Hindlimb muscle (tissue), 1 donor: Measurements from ENCODE around the gene HIGD2B. TPM values are rescaled to one million over a fixed set of nuclear protein-coding genes. Genes with fewer than 3 reads are reported as not detected.
"Not testable (repeated sequence)": the region's sequence is repeated elsewhere in the genome, so short reads cannot be mapped to it uniquely, and the experiment has no call there.

ENCODE experiments used
- DNase-seq: peaks from one replicate; pipeline ENCODE4 v3.0.0-alpha.2; 2013
- polyA plus RNA-seq: library from polyadenylated mRNA; unstranded; fragments of 120-200 nt; gene quantifications from one replicate; pipeline ENCODE4 v1.2.1, GENCODE V29; 2013; ENCODE audit not compliant: insufficient read length

Gene HIGD2B
- polyA plus RNA-seq, 1 donor, result not detected

GRCh38 chr15:72671525-72671924 lies 14.5 kb downstream of the HIGD2B start:
- DNase-seq, result no peak

DNA sequence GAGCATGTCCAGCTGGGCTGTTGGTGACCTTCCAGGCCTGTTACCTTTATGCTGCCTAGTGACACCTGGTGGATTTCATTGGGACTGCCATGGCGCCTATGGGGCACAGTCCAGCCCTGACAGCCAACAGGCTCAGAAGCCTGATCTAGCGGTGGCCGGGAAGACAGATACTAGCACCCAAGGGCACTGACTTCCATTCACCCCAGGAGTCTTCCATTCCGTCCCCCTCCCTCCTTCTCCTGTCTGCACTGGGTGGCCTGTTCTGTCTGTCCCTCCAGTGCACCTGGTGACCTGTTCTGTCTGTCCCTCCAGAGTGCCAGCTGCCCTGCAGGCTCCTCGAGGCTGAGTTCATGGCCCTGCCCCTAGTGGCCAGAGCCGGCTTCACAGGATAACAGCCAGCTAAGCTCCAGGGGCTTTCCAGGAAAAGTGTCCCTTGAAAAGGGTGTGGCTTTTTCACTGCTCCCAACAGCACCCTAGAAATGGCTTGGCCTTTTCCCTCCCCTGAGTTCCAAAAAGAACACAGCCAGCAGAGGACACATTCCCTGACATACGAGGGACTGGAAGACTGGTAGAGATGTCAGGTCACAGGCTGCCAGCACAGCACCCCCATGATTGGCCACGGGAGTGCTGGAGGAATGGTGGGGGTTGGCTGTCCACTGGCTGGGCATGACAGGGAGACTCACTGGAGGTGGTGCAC lies 15.2 kb downstream of the HIGD2B start:
- DNase-seq, result peak; percentile 45

GRCh38 chr15:72669803-72670202 lies 16.2 kb downstream of the HIGD2B start:
- DNase-seq, result not testable (repeated sequence)

- not testable (repeated sequence) for DNase-seq
These were observed 20.3 kb downstream of the HIGD2B start for GRCh38 chr15:72665706-72666105.

- not testable (repeated sequence) for DNase-seq
These were observed 22.1 kb downstream of the HIGD2B start for GRCh38 chr15:72663931-72664330.

DNA sequence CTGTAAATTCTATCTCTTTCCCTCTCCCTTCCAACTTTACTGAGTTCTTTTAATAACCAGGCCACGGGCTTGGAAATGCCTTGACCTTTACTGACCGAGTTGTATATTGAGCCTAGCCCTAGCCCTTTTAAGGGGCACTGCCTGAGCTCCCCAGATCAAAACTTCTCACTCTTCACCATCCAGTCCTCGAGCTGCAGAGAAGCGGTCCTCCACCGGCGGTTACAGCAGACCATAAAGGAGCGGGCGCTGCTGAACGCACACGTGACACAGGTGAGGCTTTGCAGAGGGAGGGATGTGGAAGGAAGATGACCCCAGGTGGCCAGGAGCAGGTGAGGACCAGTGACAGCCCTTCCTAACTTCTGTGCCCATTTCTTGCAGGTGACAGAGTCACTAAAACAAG lies 24.9 kb downstream of the HIGD2B start:
- not testable (repeated sequence) for DNase-seq

DNA sequence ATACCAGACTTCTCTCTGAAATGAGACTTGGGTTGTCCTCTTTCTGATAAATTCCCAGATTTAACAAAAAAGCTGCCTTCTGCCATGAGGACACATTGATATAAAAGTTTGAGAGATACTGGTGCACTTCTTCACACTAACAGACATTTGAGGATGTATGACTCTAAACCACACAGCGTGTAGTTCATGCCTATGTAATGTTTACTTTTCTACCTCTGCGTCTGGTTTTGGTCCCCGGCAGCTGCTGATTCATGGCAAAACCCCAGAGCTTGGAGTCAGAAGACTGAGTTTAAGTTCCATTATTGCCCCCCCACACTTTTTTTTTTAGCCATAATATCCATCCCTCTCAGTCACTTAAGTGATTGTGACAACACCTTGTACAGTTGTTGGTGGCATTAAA lies 30.0 kb downstream of the HIGD2B start:
- not testable (repeated sequence) for DNase-seq

DNA sequence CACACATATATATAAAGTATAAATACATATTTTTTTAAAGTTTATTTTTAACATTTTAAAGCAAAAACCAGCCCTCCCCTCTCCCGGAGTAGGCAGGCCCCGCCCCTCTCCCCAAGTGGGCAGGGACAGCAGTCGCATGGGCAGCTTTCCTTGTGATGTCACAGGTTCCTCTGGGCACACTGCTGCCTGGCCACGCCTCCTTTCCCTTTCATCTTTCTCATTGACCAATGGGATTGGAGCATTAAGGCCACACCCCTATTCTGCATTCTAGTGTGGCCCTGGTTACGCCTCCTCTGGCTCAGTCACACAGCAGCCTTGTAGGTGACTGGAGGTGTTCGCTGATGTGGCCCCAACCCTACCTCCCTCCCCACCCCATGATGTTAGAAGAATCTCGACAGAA lies 31.6 kb downstream of the HIGD2B start, which contains the start of gene GOLGA6B:
Gene GOLGA6B, plus strand, starts transcription at position 301 of the 400 bp plus-strand sequence. Its CDS starts 41 bp downstream, at position 342.
- not testable (repeated sequence) for DNase-seq

DNA sequence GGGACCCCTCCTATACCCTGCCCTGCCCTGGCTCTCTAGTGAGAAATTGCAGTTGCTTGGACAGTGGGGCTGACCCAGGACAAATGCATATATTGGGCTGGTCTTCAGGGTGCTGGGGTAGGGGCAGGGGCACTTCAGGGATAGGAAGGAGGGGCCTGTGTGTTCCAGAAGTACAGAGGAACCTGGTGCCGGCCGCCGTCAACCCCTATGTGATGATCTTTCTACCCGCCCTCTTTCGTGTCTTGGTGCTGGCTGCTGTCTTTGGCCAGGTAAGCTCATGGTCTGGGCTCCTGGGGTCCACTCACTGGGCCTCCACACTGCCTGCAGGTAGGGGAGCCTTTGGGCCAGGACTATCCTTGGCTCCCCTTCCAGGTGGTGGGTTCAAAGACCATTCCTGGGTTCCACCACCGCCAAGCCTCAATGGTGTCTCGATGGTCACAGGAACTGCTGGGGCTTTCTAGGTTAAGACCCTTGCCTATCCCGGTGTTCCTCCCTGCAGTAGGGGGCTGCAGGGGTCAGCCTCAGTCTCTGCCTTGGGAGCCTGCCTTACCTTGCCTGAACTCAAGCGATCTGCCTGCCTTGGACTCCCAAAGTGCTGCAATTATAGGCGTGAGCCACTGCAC lies 37.2 kb downstream of the HIGD2B start:
- DNase-seq, result not testable (repeated sequence)

- DNase-seq, result not testable (repeated sequence)
These were observed 43.7 kb downstream of the HIGD2B start for GRCh38 chr15:72642271-72642670.

DNA sequence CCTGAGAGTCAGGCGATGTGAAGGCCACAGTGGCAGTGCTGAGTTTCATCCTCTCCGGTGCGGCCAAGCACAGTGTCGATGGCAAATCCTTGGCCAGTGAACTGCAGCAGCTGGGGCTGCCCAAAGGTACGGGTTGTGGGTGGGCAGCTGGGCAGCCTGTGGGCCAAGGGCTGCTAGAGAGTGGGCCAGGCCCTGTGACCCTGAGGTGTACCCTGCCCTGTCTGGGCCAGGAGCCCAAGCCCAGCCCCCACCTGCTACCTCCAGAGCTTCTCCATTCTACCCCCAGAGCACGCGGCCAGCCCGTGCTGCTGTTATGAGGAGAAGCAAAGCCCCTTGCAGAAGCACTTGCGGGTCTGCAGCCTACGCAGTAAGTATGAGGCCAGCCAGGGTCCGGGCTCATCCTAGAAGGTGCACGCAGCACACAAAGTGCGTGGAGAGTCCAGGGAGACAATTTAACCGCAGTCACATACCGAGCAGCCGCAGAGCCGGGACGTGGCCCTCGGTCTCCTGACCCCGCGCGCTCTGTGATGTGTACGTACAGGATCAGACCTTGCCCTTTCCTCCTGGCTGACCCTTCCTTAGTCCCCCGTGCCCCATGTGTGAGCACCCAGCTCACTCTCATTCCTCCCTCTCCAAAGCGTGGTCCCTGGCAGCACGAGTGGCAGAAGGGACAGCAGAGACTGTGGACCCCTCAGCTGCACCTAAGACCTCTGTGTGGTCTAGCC lies 46.1 kb downstream of the HIGD2B start:
- not testable (repeated sequence) for DNase-seq

DNA sequence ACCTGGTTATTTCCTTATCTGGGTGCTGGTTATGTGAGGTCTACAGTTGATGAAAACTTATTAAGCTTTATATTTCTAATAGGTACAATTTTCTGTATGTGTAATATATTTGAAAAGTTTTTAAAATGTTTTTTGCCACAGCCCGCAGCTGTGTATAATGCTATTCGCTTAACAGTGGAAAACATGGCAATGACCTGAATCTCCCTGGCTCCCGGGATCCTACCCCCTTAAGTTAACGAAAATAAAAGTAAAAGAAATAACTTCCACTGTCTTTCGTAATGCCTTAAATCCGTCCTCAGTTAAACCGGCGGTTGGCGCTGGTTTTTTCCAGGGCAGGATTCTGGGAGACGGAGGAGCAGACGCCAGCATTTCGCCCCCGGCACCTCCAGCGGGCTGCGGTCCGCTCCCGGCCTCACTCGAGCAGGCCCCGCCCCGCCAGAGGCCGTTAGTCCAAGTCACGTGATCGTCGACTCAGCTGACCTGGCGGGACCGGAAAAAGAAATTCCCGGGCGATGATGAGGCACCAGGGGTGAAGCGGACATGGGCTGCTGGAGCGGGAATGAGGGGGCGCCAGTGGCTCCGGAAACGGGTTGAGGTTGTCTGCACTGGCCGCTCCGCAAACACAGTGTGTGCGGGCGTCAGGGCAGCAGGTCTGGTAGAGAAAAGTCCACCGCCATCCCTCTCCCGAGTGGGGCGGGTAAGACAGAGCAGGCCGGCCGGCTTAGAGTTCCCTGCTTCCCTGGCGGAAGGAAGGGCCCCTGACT lies 49.3 kb downstream of the HIGD2B start:
- DNase-seq, result not testable (repeated sequence)

GRCh38 chr15:72629068-72629570 lies 56.9 kb downstream of the HIGD2B start:
- DNase-seq, result not testable (repeated sequence)

- DNase-seq, result not testable (repeated sequence)
These were observed 57.5 kb downstream of the HIGD2B start for GRCh38 chr15:72628249-72629067.

- DNase-seq, result not testable (repeated sequence)
These were observed 59.8 kb downstream of the HIGD2B start for GRCh38 chr15:72626153-72626552.

Other genes starting within 250 kb of the HIGD2B start
- gene ARIH1, start 211.9 kb downstream of the HIGD2B start, polyA plus RNA-seq, result 133 TPM
- gene GOLGA6B, start 31.5 kb downstream of the HIGD2B start, polyA plus RNA-seq, result not detected
- 22.3 TPM for gene BBS4, start within 50 bp of the HIGD2B start, polyA plus RNA-seq
- gene ADPGK, start 97.6 kb upstream of the HIGD2B start, polyA plus RNA-seq, result 34.3 TPM